Endothelial cell (in vitro differentiated cells): Measurements from ENCODE around the gene SAPCD1. TPM values are rescaled to one million over a fixed set of nuclear protein-coding genes. Genes with fewer than 3 reads are reported as not detected.
A peak's percentile ranks its signal among the peaks of the same experiment; 100 is the strongest.

ENCODE experiments used
- DNase-seq: peaks from one replicate; pipeline ENCODE4 v3.0.0; 2021; ENCODE audit warnings: low spot score
- H3K27ac Mint-ChIP-seq: one replicate; pipeline ENCODE4 v1.8.0; 2021; ENCODE audit warnings: mixed read lengths, inconsistent platforms; ENCODE audit not compliant: unreplicated experiment
- H3K27me3 Mint-ChIP-seq: one replicate; pipeline ENCODE4 v1.8.0; 2021; ENCODE audit warnings: mild to moderate bottlenecking, moderate library complexity, mixed read lengths, inconsistent platforms; ENCODE audit not compliant: unreplicated experiment
- H3K36me3 Mint-ChIP-seq: one replicate; pipeline ENCODE4 v1.8.0; 2021; ENCODE audit warnings: mild to moderate bottlenecking, low read depth, mixed read lengths, inconsistent platforms; ENCODE audit not compliant: unreplicated experiment
- H3K4me1 Mint-ChIP-seq: one replicate; pipeline ENCODE4 v1.8.0; 2021; ENCODE audit warnings: mild to moderate bottlenecking, mixed read lengths, inconsistent platforms; ENCODE audit not compliant: unreplicated experiment
- H3K4me3 Mint-ChIP-seq: one replicate; pipeline ENCODE4 v1.8.0; 2021; ENCODE audit warnings: mild to moderate bottlenecking, mixed read lengths, inconsistent platforms; ENCODE audit not compliant: unreplicated experiment
- H3K9me3 Mint-ChIP-seq: one replicate; pipeline ENCODE4 v1.8.0; 2021; ENCODE audit warnings: mixed read lengths, inconsistent platforms; ENCODE audit not compliant: unreplicated experiment
- long read RNA-seq: library from polyadenylated mRNA; unstranded; transcript quantifications from one replicate; pipeline ENCODE4 v2.0.0, GENCODE V29; 2020; ENCODE audit not compliant: unreplicated experiment
- total RNA-seq: library from RNA; stranded (reverse); fragmentation: NEBNext Ultra II Directional; extraction: Animal tissue kit (Norgen Biotek cat#: 25700); gene quantifications from one replicate; pipeline ENCODE4 v1.2.1, GENCODE V29; 2021; ENCODE audit not compliant: unreplicated experiment
- TF ChIP-seq, protein P1 (sequence below): fragments of 200-600 bp; sonication (generic); IDR thresholded peaks from one replicate; pipeline ENCODE4 v1.5.0; 2021; ENCODE audit warnings: antibody characterized with exemption; ENCODE audit not compliant: unreplicated experiment

Gene SAPCD1
- total RNA-seq, result 2.4 TPM
- long read RNA-seq, partial matches to known transcripts, result 1 of 1 reads
- long read RNA-seq, other reads (novel, unspliced or antisense), result 0 of 1 reads

DNA sequence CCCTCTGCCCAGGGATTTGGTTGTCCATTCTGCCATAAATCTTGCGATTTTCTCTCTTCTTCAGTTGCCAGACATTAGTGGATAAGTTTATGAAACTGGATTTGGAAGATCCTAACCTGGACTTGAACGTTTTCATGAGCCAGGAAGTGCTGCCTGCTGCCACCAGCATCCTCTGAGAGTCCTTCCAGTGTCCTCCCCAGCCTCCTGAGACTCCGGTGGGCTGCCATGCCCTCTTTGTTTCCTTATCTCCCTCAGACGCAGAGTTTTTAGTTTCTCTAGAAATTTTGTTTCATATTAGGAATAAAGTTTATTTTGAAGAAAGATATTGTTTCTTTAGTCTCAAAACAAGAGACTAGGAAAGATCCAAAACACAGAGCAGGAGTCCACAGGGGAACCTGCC is at the start of gene SAPCD1:
Gene SAPCD1 (plus strand): TSS at position 301 of the 400 bp plus-strand sequence. CDS start 399 bp downstream, outside the sequence.
- DNase-seq, result no peak
- Mint-ChIP-seq H3K4me3 (peak within 1 kb of the TSS; percentile 78), H3K4me1 (peaks cover 18% of the 10 kb centered on the region), H3K9me3 (no peaks in the 10 kb centered on the region), H3K27ac (peak within 1 kb of the TSS; percentile 91), H3K36me3 (peaks cover 24% of the 10 kb centered on the region), H3K27me3 (peaks cover 7% of the 10 kb centered on the region)
- TF ChIP-seq, protein P1, sequence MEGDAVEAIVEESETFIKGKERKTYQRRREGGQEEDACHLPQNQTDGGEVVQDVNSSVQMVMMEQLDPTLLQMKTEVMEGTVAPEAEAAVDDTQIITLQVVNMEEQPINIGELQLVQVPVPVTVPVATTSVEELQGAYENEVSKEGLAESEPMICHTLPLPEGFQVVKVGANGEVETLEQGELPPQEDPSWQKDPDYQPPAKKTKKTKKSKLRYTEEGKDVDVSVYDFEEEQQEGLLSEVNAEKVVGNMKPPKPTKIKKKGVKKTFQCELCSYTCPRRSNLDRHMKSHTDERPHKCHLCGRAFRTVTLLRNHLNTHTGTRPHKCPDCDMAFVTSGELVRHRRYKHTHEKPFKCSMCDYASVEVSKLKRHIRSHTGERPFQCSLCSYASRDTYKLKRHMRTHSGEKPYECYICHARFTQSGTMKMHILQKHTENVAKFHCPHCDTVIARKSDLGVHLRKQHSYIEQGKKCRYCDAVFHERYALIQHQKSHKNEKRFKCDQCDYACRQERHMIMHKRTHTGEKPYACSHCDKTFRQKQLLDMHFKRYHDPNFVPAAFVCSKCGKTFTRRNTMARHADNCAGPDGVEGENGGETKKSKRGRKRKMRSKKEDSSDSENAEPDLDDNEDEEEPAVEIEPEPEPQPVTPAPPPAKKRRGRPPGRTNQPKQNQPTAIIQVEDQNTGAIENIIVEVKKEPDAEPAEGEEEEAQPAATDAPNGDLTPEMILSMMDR, result no peak

DNA sequence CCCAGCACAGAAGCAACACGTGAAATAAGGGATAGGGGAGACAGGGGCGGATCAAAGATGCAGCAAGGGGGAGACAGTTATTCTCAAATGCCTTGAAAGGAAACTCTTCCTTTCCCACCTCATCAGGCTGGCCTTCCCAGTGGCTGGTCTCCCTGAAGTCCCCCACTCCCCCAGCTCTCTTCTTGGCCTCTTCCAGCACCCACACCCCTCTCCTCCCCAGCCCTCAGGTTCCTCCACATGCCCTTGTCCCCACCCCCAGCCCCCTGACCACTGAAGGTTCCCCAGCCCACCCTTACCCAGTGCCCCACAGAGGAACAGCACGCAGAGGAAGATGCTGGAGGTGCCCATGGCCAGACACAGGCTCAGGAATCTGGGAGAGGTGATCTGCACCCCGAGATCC is 49.0 kb upstream of the SAPCD1 start:
- TF ChIP-seq, protein P1, result no peak
- Mint-ChIP-seq H3K27ac (no peak overlapping the region), H3K4me1 (no peaks in the 10 kb centered on the region), H3K4me3 (no peak overlapping the region), H3K27me3 (peaks cover 3% of the 10 kb centered on the region), H3K9me3 (no peaks in the 10 kb centered on the region), H3K36me3 (no peaks in the 10 kb centered on the region)
- no peak for DNase-seq

DNA sequence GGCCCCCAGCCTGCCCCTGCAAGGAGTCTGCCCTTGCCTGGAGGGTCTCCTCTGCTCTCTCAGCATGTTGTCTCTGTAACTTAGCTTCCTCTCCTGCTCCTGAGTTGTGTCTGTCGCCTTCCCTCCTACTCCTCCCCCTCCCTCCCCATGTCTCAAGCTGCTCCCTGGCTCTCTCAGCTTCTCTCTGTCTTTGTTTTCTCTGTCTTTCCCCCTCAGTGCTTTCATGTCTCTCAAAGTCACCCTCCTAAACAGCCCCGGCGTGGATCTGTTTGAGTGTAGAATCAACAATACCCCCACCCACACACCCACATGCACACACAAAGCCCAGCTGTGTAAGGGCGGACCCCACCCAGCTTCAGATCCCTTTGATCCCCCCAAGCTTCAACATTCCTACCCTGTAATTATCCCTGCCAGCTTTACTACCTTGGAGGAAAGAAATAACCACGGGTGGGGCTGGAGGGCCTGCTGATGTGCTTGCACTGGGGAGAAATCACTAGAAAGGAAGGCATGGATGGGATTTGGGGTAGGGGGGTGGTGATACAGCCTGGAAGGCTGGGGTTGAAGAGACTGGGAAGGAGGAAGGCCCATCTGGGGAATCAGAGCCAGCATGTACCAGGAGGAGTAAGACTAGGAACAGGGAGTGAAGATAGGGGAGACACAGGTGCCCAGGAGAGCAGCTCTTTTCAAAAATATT is 48.3 kb upstream of the SAPCD1 start:
- Mint-ChIP-seq H3K4me3 (no peak overlapping the region), H3K27ac (no peak overlapping the region), H3K4me1 (no peaks in the 10 kb centered on the region), H3K9me3 (no peaks in the 10 kb centered on the region), H3K27me3 (peaks cover 3% of the 10 kb centered on the region), H3K36me3 (no peaks in the 10 kb centered on the region)
- no peak for DNase-seq
- TF ChIP-seq, protein P1, result no peak

DNA sequence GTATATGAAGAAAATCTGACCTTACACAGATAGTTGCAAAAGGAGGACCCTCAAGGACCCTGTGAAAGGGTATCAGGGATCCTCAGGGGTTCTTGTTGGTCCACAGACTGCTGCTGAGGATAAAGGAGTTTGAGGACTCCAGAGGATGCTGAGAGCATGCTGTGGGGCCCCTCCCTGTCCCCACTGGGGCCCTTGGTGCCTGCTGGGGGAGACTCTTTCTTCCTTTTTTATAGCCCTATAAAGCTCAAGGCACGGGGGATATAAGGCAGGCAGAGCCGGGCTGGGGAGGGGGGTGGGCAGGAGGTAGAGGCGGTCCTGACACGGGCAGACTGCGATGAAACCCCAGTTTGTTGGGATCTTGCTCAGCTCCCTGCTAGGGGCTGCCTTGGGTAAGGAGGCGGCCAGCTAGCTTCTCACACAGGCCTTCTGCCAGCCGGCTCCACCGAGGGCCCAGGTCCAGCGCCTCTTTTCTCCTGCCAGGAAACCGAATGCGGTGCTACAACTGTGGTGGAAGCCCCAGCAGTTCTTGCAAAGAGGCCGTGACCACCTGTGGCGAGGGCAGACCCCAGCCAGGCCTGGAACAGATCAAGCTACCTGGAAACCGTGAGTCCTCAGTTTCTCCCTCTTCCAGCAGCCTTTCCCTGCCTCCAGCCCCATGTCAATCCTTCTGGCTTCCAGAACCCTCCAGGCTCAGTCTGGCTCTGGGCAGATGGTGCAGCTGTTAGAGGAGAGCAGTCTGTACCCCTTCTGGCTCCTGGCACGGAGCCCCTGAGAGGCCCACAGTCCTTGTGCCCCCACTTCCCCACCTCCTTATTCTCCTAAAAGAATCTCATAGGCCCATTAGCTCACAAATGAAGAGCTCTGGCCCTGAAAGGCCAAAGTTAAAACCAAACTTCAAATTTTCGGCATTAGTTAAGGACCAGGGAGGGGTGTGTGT is 47.2 kb upstream of the SAPCD1 start, which contains the start of gene LY6G6D:
Gene LY6G6D (plus strand): TSS at position 327 of the 937 bp plus-strand sequence. CDS start 8 bp downstream, at position 335.
- TF ChIP-seq, protein P1, result no peak
- H3K9me3 Mint-ChIP-seq, result no peaks in the 10 kb centered on the region
- H3K4me1 Mint-ChIP-seq, result no peaks in the 10 kb centered on the region
- H3K36me3 Mint-ChIP-seq, result peaks cover 2% of the 10 kb centered on the region
- H3K27ac Mint-ChIP-seq, result no peak within 1 kb of the TSS
- no peak for DNase-seq
- H3K4me3 Mint-ChIP-seq, result no peak within 1 kb of the TSS
- H3K27me3 Mint-ChIP-seq, result peaks cover 3% of the 10 kb centered on the region
